Measurements from ENCODE around the gene BIK.
A peak's percentile ranks its signal among the peaks of the same experiment; 100 is the strongest.
"Not testable (repeated sequence)": the region's sequence is repeated elsewhere in the genome, so short reads cannot be mapped to it uniquely, and the experiment has no call there.

The BIK gene

DNA sequence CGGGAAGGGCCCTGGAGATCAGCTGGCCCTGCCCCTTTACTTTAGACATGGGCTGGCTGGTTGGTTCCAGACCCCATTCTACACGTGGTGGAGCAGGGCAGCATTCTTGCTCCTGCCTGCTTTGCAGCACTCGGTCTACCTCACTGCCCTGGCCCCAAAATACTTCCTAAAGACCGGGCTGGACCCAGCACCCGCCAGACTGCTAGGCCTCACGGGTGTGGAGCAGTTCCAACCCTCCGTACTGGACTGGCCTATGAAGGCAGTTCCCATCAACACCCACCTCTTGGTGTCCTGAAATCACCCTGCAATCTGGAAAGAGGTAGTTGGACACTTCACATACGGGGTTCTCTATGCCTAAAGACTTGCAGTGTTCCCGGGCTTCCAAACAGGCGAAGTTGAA lies 26.3 kb downstream of the BIK start:
- DNase-seq: no peak

GRCh38 chr22:43142880-43143562 lies 32.5 kb downstream of the BIK start, which contains the start of gene MCAT:
Gene MCAT (minus strand): TSS chr22:43143398. CDS start chr22:43143348, 50 bp downstream.
- DNase-seq: peak; percentile 56 to 84 (median 67)

GRCh38 chr22:43144949-43145348 lies 34.4 kb downstream of the BIK start:
- DNase-seq: no peak

DNA sequence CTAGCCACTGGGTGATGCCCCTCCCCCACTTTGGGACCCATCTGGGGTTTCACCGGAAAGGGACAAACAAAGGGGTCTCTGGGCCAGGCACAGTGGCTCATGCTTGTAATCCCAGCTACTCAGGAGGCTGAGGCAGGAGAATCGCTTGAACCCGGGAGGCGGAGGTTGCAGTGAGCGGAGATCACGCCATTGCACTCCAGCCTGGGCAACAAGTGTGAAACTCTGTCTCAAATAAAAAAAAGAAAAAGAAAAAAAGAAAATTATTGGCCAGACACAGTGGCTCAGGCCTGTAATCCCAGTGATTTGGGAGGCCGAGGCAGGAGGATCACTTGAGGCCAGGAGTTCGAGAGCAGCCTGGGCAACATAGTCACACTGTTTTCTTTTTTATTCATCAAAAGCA lies 34.8 kb downstream of the BIK start:
- DNase-seq: not testable (repeated sequence)

DNA sequence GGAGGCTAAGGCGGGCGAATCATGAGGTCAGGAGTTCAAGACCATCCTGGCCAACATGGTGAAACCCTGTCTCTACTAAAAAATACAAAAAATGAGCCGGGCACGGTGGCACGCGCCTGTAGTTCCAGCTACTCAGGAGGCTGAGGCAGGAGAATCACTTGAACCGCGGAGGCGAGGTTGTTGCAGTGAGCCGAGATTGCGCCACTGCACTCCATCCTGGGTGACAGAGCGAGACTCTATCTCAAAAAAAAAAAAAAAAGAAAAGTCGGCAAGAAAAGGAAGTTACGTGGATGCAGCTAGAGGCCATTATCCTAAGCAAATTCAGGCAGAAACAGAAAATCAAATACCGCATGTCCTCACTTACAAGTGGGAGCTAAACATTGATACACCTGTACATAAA lies 35.8 kb downstream of the BIK start:
- DNase-seq: not testable (repeated sequence)

GRCh38 chr22:43147821-43148220 lies 37.3 kb downstream of the BIK start:
- DNase-seq: no peak

DNA sequence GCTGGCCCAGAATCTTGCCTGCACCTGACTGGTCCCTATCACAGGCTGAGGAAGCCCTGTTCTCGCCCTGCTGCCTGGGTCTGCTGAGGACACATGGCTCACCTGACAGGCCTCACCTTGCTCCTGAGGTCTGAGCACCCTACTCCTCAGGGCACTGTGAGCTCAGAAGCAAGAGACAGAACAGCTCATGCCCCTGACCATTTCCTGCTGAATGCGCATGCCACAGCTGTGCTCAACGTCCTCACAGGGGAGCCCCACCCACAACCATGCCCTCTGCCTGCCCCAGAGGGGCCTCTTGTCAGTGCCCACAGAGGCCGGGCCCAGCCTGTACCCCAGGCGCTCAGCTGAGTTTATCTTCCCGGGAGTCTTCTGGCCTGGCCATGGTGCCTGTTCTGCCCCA lies 38.0 kb downstream of the BIK start:
- DNase-seq: no peak

- DNase-seq: no peak
Measured at GRCh38 chr22:43150731-43151206, 40.2 kb downstream of the BIK start.

- peak; percentile 46 to 68 (median 58) for DNase-seq
Measured at GRCh38 chr22:43151251-43152002, 40.9 kb downstream of the BIK start, which contains the start of gene TSPO. Gene TSPO (plus strand): TSS chr22:43151559. CDS start chr22:43159239, 7,680 bp downstream.

GRCh38 chr22:43152003-43152356 lies 41.4 kb downstream of the BIK start:
- peak in 1 of 5 donors; percentile 6 for DNase-seq

- DNase-seq: peak; percentile 34 to 73 (median 49)
Measured at GRCh38 chr22:43152357-43153071, 42.0 kb downstream of the BIK start.

DNA sequence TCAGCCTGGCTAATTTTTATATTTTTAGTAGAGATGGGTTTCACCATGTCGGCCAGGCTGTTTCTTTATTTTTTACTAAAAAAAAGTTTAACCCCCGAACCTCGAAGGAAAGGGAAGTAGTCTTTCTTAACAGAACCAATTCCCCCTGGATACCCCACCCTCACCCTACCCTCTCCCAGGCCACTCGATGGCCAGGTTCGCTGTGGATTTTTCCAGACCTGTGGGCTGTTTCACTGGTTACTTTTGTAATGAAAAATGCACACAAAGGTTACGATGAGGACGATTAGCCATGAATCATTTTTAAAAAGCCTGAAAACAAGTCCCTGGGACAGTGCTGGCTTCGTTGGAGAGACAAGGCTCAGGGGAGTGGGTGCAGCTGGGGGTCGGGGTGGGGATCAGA lies 43.3 kb downstream of the BIK start:
- no peak for DNase-seq

DNA sequence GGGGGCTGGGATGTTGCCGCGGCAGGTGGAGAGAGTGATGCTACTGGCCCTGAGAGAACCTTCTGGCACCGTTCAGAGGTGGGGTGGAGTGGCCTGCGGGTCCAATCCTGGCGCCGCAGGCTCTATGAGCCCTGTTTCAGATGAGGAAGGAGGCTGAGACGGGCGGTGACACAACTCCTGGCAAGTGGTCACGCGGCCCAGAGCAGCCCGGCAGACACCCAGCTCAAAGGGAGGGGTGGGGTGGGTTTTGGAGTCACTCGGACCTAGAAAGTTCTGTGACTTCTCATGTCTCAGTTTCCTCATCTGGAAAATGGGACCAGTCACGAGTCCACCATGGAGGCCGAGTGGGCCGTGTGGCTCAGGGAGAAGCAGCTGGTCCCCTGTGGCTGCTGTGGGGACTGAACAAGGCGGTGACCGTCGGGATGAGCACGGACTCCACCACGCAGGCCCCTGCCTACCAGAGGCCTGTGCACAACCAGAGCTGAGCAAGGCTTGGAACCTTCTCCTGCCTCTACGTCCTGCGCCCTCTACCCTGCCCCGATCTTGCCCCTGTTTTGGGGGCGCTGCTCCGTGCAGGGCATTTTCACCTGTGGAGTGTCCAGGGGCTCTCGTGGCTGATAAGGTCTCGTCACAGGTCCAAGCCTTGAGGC lies 44.5 kb downstream of the BIK start:
- no peak for DNase-seq

DNA sequence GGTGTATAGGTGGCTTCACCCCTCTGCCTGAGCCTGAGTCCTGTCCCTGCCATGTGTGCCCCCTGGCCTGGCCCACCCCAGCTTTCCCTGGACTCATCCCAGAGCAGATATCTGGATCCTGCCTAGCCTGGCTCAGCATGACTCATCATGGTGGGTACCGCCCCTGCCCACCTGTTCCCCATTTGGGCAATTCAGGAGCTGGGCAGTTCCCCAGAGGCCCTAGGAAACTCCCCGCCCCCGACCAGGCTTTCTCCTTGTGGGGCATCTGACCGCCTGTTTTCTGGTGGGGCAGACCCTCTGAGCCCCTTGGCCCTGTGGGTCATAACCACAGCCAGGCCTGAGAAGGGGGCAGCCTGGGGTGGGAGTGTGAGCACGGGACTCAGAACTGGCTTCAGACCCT lies 45.2 kb downstream of the BIK start:
- no peak for DNase-seq

- DNase-seq: no peak
Measured at GRCh38 chr22:43156413-43156812, 45.9 kb downstream of the BIK start.

DNA sequence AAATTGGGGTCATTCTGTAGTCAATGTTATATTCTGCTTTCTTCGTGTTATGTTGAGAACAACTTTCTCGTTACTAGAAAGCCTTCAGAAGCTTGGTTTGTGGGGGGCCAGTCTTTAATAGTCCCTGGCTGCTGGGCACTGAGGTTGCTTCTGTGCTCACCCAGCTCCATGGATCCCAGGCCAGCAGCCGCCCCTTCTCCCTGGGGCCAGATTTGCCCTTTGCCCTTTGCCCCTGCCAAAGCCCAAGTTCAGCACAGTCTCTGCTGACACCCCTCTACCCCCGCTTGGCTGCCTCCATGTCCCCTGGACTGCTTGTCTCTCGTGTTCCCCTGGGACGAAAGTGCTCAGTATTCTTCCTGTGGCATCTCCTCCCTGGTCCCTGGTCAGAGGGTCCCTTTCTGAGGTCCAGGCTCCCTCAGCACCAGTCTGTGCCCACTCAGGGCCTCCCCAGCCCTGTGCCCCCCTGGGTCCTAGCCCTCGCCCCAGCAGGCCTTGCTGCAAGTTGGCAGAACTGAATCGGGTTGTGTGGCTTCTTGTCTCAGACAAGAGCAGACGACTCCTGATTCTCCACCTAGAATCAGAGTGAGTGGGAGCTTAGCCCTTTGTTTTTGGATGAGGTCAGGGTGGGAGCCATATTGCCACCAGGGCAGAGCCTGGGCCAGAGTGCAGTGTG lies 47.5 kb downstream of the BIK start:
- no peak for DNase-seq

- no peak for DNase-seq
Measured at GRCh38 chr22:43158778-43159483, 48.4 kb downstream of the BIK start.

GRCh38 chr22:43159484-43160178 lies 49.1 kb downstream of the BIK start:
- DNase-seq: no peak

- DNase-seq: no peak
Measured at GRCh38 chr22:43160497-43161126, 50.1 kb downstream of the BIK start.

DNA sequence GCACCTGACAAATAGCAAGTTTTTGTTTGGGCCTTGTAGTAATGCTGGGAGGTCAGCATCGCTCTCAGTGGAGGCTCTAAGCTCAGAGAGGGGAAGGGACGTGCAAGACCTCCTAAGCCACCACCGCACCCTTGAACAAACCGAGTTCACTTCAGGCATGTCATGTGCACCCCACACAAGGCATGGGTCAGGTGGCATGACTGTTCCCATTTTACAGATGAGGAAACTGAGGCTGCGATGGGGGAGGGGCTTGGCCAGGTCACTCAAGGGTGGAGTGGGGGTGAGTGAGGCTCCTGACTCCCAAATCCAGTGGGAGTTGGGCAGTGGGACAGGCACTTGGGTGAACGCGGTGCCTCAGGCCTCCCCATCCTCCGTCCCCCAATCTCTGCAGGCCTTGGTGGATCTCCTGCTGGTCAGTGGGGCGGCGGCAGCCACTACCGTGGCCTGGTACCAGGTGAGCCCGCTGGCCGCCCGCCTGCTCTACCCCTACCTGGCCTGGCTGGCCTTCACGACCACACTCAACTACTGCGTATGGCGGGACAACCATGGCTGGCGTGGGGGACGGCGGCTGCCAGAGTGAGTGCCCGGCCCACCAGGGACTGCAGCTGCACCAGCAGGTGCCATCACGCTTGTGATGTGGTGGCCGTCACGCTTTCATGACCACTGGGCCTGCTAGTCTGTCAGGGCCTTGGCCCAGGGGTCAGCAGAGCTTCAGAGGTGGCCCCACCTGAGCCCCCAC lies 52.0 kb downstream of the BIK start:
- no peak for DNase-seq
